ELF-1 (cell line): ENCODE results near the gene KLK6.

Experiments used
- DNase-seq: peaks from one replicate; pipeline ENCODE4 v3.0.0-alpha.2; 2016; ENCODE audit warnings: low read depth, low spot score

The KLK6 gene

GRCh38 chr19:50969413-50969760 is at the start of gene KLK6:
Gene KLK6, minus strand, starts transcription at chr19:50969591. Its CDS starts 1,487 bp downstream, at chr19:50968104.
- DNase-seq, result peak; percentile 22

- no peak for DNase-seq
These were observed 49.6 kb upstream of the KLK6 start for GRCh38 chr19:51018745-51019543.

- peak; percentile 93 for DNase-seq
These were observed 47.6 kb upstream of the KLK6 start for GRCh38 chr19:51016798-51017683.

GRCh38 chr19:51015691-51016267 is 46.4 kb upstream of the KLK6 start:
- no peak for DNase-seq

GRCh38 chr19:51014242-51014641 is 44.9 kb upstream of the KLK6 start:
- DNase-seq, result no peak

- DNase-seq, result no peak
These were observed 43.3 kb upstream of the KLK6 start for GRCh38 chr19:51012661-51013190.

- no peak for DNase-seq
These were observed 40.8 kb upstream of the KLK6 start for GRCh38 chr19:51010066-51010795.

GRCh38 chr19:51009061-51009891 is 39.9 kb upstream of the KLK6 start:
- no peak for DNase-seq

- DNase-seq, result no peak
These were observed 38.1 kb upstream of the KLK6 start for GRCh38 chr19:51007488-51007887.

- no peak for DNase-seq
These were observed 37.0 kb upstream of the KLK6 start for GRCh38 chr19:51006406-51006805.

- no peak for DNase-seq
These were observed 35.9 kb upstream of the KLK6 start for GRCh38 chr19:51005248-51005647.

- DNase-seq, result no peak
These were observed 33.9 kb upstream of the KLK6 start for GRCh38 chr19:51003316-51003715.

- DNase-seq, result peak; percentile 99
These were observed 33.3 kb upstream of the KLK6 start for GRCh38 chr19:51002542-51003311.

GRCh38 chr19:51002089-51002532 is 32.7 kb upstream of the KLK6 start:
- DNase-seq, result peak; percentile 92

- peak; percentile 89 for DNase-seq
These were observed 32.1 kb upstream of the KLK6 start, which contains the start of gene KLK8 for GRCh38 chr19:51001515-51001914. Gene KLK8, minus strand, starts transcription at chr19:51001604. Its CDS starts 437 bp downstream, at chr19:51001167.

GRCh38 chr19:51000981-51001380 is 31.6 kb upstream of the KLK6 start:
- DNase-seq, result peak; percentile 89

- DNase-seq, result no peak
These were observed 31.0 kb upstream of the KLK6 start for GRCh38 chr19:51000426-51000825.

GRCh38 chr19:50998686-50999085 is 29.3 kb upstream of the KLK6 start:
- no peak for DNase-seq

GRCh38 chr19:50998061-50998460 is 28.7 kb upstream of the KLK6 start:
- no peak for DNase-seq

GRCh38 chr19:50994129-50994528 is 24.7 kb upstream of the KLK6 start:
- no peak for DNase-seq
